Sigmoid colon (tissue), 7 donors: ENCODE data around the gene MAGEA9. TPM values are rescaled to one million over a fixed set of nuclear protein-coding genes. Genes with fewer than 3 reads are reported as not detected.

Experiments
- DNase-seq: peaks from one replicate; pipeline ENCODE4 v3.0.0-alpha.2; 2019
- H3K27ac ChIP-seq, 4 donors: fragments of 200-600 bp; sonication (generic); one replicate each; pipeline ENCODE4 v1.5.1; 2016 to 2019; ENCODE audit warnings: mild to moderate bottlenecking in 1 of 4
- H3K27me3 ChIP-seq, 3 donors: fragments of 200-600 bp; sonication (generic); one replicate each; pipeline ENCODE4 v1.5.1; 2019; ENCODE audit warnings: mild to moderate bottlenecking in 1 of 3
- H3K36me3 ChIP-seq, 4 donors: fragments of 200-600 bp; sonication (generic); one replicate each; pipeline ENCODE4 v1.5.1; 2016 to 2019
- H3K4me1 ChIP-seq, 4 donors: fragments of 200-600 bp; sonication (generic); one replicate each; pipeline ENCODE4 v1.5.1; 2017 to 2019
- H3K4me3 ChIP-seq, 4 donors: fragments of 200-600 bp; sonication (generic); one replicate each; pipeline ENCODE4 v1.5.1; 2017 to 2019; ENCODE audit warnings: mild to moderate bottlenecking in 2 of 4, moderate library complexity in 1 of 4
- H3K9me3 ChIP-seq, 4 donors: fragments of 200-600 bp in 3 of 4; sonication (generic) in 3 of 4; one replicate each; pipeline versions ENCODE4 v1.5.1 to v1.6.1; 2013 to 2019
- CTCF ChIP-seq, 4 experiments: fragments of 450-650 bp in 3 of 4; fragments of 200-600 bp in 1 of 4; IDR thresholded peaks; one replicate each; pipeline ENCODE4 v1.5.1; 2016 to 2019; ENCODE audit warnings: antibody characterized with exemption in 4 of 4, mild to moderate bottlenecking in 3 of 4, moderate library complexity in 2 of 4
- EP300 ChIP-seq, 4 donors: sonication (generic); formaldehyde crosslinking; IDR thresholded peaks; one replicate each; pipeline ENCODE4 v1.6.1; 2017; ENCODE audit warnings: antibody characterized with exemption in 4 of 4
- POLR2A ChIP-seq, 2 donors: fragments of 450-650 bp; IDR thresholded peaks; one replicate each; pipeline ENCODE4 v1.6.1; 2016; ENCODE audit warnings: antibody characterized with exemption in 2 of 2, mild to moderate bottlenecking in 2 of 2, moderate library complexity in 2 of 2
- POLR2AphosphoS5 ChIP-seq, 4 donors: sonication (generic); formaldehyde crosslinking; IDR thresholded peaks; one replicate each; pipeline ENCODE4 v1.6.1; 2017; ENCODE audit warnings: antibody characterized with exemption in 4 of 4
- WGBS, 2 donors: extraction: QIAGEN DNeasy Blood & Tissue Kit; methylation state at CpG; one replicate each; pipeline ENCODE4 v1.1.7; 2013; 5-methylcytosine and 5-hydroxymethylcytosine counted together
- intact Hi-C: fragments of 100-400 bp; cut with DNase I; formaldehyde crosslinking; loops from one replicate; pipeline ENCODE4 v1.15.1; 2023
- polyA plus RNA-seq, 3 donors: library from polyadenylated mRNA; stranded (reverse); fragments of 200-250 nt; gene quantifications; one replicate each; pipeline ENCODE4 v1.2.3, GENCODE V29; 2013
- total RNA-seq, 4 donors: library from RNA; depleted of rRNA; stranded (reverse); fragments of >200 nt; gene quantifications; one replicate each; pipeline ENCODE4 v1.1.0, GENCODE V29; 2016
- donor health status: healthy with polysubstance abuse.
- donor health status: Bipolar disorder and iron deficiency.
- donor health status: healthy.

MAGEA9 gene
- total and polyA plus RNA-seq, 7 donors, result not detected

- Histone ChIP-seq H3K27ac (no peak overlapping the region), H3K36me3 (no peaks in the 10 kb centered on the region), H3K4me3 (no peak overlapping the region), H3K4me1 (no peaks in the 10 kb centered on the region), H3K27me3 (peaks cover 0 to 3% (median 0%) of the 10 kb centered on the region in 3 donors), H3K9me3 (no peaks in the 10 kb centered on the region)
- intact Hi-C loops, result no loop called here
- 82% methylated on average over 1 of the region's 1 CpG for WGBS, 2 donors
- no peak for TF ChIP-seq POLR2A (IDR thresholded peaks at IDR 0.05)
- no peak for TF ChIP-seq EP300 (IDR thresholded peaks at IDR 0.05)
- no peak for TF ChIP-seq CTCF (IDR thresholded peaks at IDR 0.05)
- TF ChIP-seq POLR2AphosphoS5 (IDR thresholded peaks at IDR 0.05), result no peak
- DNase-seq, result no peak
These were observed 36.9 kb downstream of the MAGEA9 start for GRCh38 chrX:149818652-149819051.

- no peaks in the 10 kb centered on the region for H3K9me3 ChIP-seq
- TF ChIP-seq POLR2AphosphoS5 (IDR thresholded peaks at IDR 0.05), result no peak
- TF ChIP-seq CTCF (IDR thresholded peaks at IDR 0.05), result no peak
- TF ChIP-seq POLR2A (IDR thresholded peaks at IDR 0.05), result no peak
- no peak for TF ChIP-seq EP300 (IDR thresholded peaks at IDR 0.05)
- H3K4me1 ChIP-seq, result no peaks in the 10 kb centered on the region
- no peak for DNase-seq
- peaks cover 0 to 3% (median 0%) of the 10 kb centered on the region in 3 donors for H3K27me3 ChIP-seq
- H3K36me3 ChIP-seq, result no peaks in the 10 kb centered on the region
- H3K4me3 ChIP-seq, result no peak overlapping the region
- intact Hi-C loops, result no loop called here
- WGBS, 2 donors, result 61 to 76% methylated on average over 2 of the region's 2 CpGs
- H3K27ac ChIP-seq, result no peak overlapping the region
These were observed 37.6 kb downstream of the MAGEA9 start for GRCh38 chrX:149819371-149819770.

DNA sequence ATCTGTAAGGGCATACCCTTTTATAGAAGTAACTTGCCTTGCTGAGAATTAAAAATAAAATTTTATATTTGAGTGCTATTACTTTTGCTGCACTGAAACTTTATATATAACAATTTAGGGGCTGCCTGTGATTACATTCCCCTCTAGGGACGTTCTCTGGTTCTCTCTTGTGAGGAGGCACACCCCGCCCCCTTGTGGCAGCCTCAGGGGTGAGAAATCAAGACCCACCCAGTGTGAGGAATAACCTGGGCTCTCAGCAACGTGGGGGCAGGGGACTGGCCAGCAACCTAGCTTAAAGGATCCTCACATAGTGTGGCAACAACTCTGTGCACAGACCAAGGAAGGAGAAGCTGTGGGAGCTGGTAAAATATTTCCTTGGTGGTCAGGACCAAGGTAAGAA is 43.7 kb downstream of the MAGEA9 start:
- TF ChIP-seq POLR2A (IDR thresholded peaks at IDR 0.05) (no peak), CTCF (IDR thresholded peaks at IDR 0.05) (no peak), EP300 (IDR thresholded peaks at IDR 0.05) (no peak), POLR2AphosphoS5 (IDR thresholded peaks at IDR 0.05) (no peak)
- intact Hi-C loops, result no loop called here
- Histone ChIP-seq H3K27me3 (no peaks in the 10 kb centered on the region), H3K4me1 (no peaks in the 10 kb centered on the region), H3K36me3 (no peaks in the 10 kb centered on the region), H3K4me3 (no peak overlapping the region), H3K27ac (no peak overlapping the region), H3K9me3 (no peaks in the 10 kb centered on the region)
- 3 to 4% methylated on average over 3 of the region's 3 CpGs for WGBS, 2 donors
- no peak for DNase-seq

DNA sequence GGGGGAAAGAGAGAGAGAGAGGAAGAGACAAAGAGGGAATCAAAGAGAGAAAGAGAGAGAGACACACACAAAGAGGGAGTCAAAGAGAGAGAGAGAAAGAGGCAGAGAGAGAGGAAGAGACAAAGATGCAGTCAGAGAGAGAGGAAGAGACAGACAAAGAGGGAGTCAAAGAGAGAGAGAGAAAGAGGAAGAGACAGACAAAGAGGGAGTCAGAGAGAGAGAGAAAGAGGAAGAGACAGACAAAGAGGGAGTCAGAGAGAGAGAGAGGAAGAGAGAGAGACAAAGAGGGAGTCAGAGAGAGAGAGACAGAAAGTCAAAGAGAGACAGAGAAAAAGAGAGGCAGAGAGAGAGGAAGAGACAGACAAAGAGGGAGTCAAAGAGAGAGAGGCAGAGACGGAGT is 45.5 kb downstream of the MAGEA9 start:
- TF ChIP-seq CTCF (IDR thresholded peaks at IDR 0.05), result no peak
- TF ChIP-seq POLR2A (IDR thresholded peaks at IDR 0.05), result no peak
- no peak for TF ChIP-seq EP300 (IDR thresholded peaks at IDR 0.05)
- no peaks in the 10 kb centered on the region for H3K36me3 ChIP-seq
- no peaks in the 10 kb centered on the region for H3K9me3 ChIP-seq
- no peak overlapping the region for H3K4me3 ChIP-seq
- intact Hi-C loops, result no loop called here
- no peak for DNase-seq
- no peaks in the 10 kb centered on the region for H3K4me1 ChIP-seq
- no peak overlapping the region for H3K27ac ChIP-seq
- no peaks in the 10 kb centered on the region for H3K27me3 ChIP-seq
- WGBS, 2 donors, result 67 to 83% methylated on average over 1 of the region's 1 CpG

DNA sequence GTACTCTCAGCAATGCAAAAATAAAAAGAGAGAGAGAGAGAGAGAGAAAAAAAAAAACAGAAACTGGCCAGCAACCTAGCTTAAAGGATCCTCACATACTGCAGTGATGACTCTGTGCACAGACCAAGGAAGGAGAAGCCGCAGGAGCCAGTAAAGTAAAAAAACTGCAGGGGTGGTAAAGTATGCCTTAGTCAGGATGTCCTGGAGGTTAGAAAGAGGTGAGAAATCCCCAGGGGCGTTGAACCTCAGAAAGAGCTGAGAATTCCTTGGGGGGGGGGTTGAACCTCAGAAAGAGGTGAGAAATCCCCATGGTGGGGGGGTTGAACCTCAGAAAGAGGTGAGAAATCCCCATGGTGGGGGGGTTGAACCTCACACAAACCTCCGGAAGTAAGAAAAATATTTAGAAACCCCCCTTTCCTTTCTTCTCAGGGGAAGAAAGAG is 48.0 kb downstream of the MAGEA9 start:
- TF ChIP-seq POLR2AphosphoS5 (IDR thresholded peaks at IDR 0.05) (no peak), POLR2A (IDR thresholded peaks at IDR 0.05) (no peak), CTCF (IDR thresholded peaks at IDR 0.05) (no peak), EP300 (IDR thresholded peaks at IDR 0.05) (no peak)
- H3K27ac ChIP-seq, result peak overlapping the region; percentile 58 to 65 (median 60)
- intact Hi-C loops, result no loop called here

More for the DNA sequence above, 48.0 kb downstream of the MAGEA9 start:
- Histone ChIP-seq H3K4me3 (peak overlapping the region in 3 of 4 donors; percentile 31 to 39 (median 34)), H3K9me3 (no peaks in the 10 kb centered on the region), H3K4me1 (no peaks in the 10 kb centered on the region), H3K27me3 (no peaks in the 10 kb centered on the region), H3K36me3 (no peaks in the 10 kb centered on the region)
- no peak for DNase-seq
- 12 to 49% methylated on average over 3 of the region's 3 CpGs for WGBS, 2 donors
